HFF-Myc (cell line): ENCODE data around the gene FOXJ3.

Experiments
- DNase-seq: peaks from one replicate; pipeline ENCODE4 v3.0.0-alpha.2; 2011; ENCODE audit warnings: low read depth; ENCODE audit errors: extremely low read depth
- H3K4me3 ChIP-seq: replicated peaks from 2 replicates; pipeline ENCODE4 v1.5.1; 2011; ENCODE audit warnings: low read depth, mild to moderate bottlenecking, control low read depth, low read length
- CTCF ChIP-seq: IDR thresholded peaks from 2 replicates; pipeline ENCODE4 v1.5.1; 2012; ENCODE audit warnings: mild to moderate bottlenecking, low read depth, low read length, control low read depth; ENCODE audit errors: missing control alignments

The FOXJ3 gene

GRCh38 chr1:42176902-42177519 is 158.0 kb downstream of the FOXJ3 start:
- no peak overlapping the region for H3K4me3 ChIP-seq
- no peak for DNase-seq
- peak; percentile 79 for TF ChIP-seq CTCF

- no peak overlapping the region for H3K4me3 ChIP-seq
- no peak for DNase-seq
- TF ChIP-seq CTCF, result no peak
Observed at GRCh38 chr1:42175314-42176054, 159.6 kb downstream of the FOXJ3 start.

GRCh38 chr1:42173961-42174735 is 160.9 kb downstream of the FOXJ3 start:
- no peak overlapping the region for H3K4me3 ChIP-seq
- TF ChIP-seq CTCF, result no peak
- DNase-seq, result no peak

- H3K4me3 ChIP-seq, result no peak overlapping the region
- DNase-seq, result no peak
- peak; percentile 98 for TF ChIP-seq CTCF
Observed at GRCh38 chr1:42173155-42173933, 161.7 kb downstream of the FOXJ3 start.

GRCh38 chr1:42172381-42173133 is 162.5 kb downstream of the FOXJ3 start:
- TF ChIP-seq CTCF, result no peak
- no peak overlapping the region for H3K4me3 ChIP-seq
- no peak for DNase-seq
